ENCODE results near the gene LDAH. TPM values are rescaled to one million over a fixed set of nuclear protein-coding genes. Genes with fewer than 3 reads are reported as not detected.

Gene LDAH
- total RNA-seq, 1 experiment from 2014 or later: 27.4 TPM

GRCh38 chr2:20645761-20646160 lies 177.1 kb downstream of the LDAH start:
- POLR2A ChIA-PET (ENCODE audit: low non-redundant PET): no interaction called here

GRCh38 chr2:20645301-20645701 lies 177.6 kb downstream of the LDAH start:
- Histone ChIP-seq H3K36me3 (ENCODE audit: insufficient read depth, low read length, poor library complexity, severe bottlenecking) (no peaks in the 10 kb centered on the region), H3K9me3 (ENCODE audit: low read depth, low read length, poor library complexity, severe bottlenecking) (no peaks in the 10 kb centered on the region), H3K27me3 (replicated peaks; ENCODE audit: insufficient read depth, low read depth, low read length, poor library complexity) (no peaks in the 10 kb centered on the region), H3K27ac (ENCODE audit: low read depth, low read length, poor library complexity, severe bottlenecking) (no peak overlapping the region), H3K4me3 (ENCODE audit: low read depth, low read length, poor library complexity, severe bottlenecking) (no peak overlapping the region), H3K4me1 (ENCODE audit: insufficient read depth, low read length, poor library complexity, severe bottlenecking) (no peaks in the 10 kb centered on the region)
- intact Hi-C loops (cut with micrococcal nuclease; ENCODE audit: unreplicated experiment): loop anchor here (10.0 kb wide), 1 partner anchor 420 kb away; the partner anchor contains the start of gene SDC1
- no peak for TF ChIP-seq EZH2 (IDR thresholded peaks at IDR 0.05; ENCODE audit: borderline replicate concordance, low read depth, low read length, poor library complexity, severe bottlenecking)
- no peak for TF ChIP-seq CTCF (conservative IDR thresholded peaks at IDR 0.05; ENCODE audit: low read depth, low read length)
- BruUV-seq (replicated peaks): no TSS peak
- ChIA-PET POLR2A (ENCODE audit: low non-redundant PET) (no interaction called here), CTCF (no interaction called here)
- no peak for DNase-seq (ENCODE audit: low spot score)

More at GRCh38 chr2:20645761-20646160, 177.1 kb downstream of the LDAH start:
- Histone ChIP-seq H3K4me3 (ENCODE audit: low read depth, low read length, poor library complexity, severe bottlenecking) (no peak overlapping the region), H3K27me3 (replicated peaks; ENCODE audit: insufficient read depth, low read depth, low read length, poor library complexity) (no peaks in the 10 kb centered on the region), H3K9me3 (ENCODE audit: low read depth, low read length, poor library complexity, severe bottlenecking) (no peaks in the 10 kb centered on the region), H3K27ac (ENCODE audit: low read depth, low read length, poor library complexity, severe bottlenecking) (no peak overlapping the region), H3K36me3 (ENCODE audit: insufficient read depth, low read length, poor library complexity, severe bottlenecking) (no peaks in the 10 kb centered on the region), H3K4me1 (ENCODE audit: insufficient read depth, low read length, poor library complexity, severe bottlenecking) (no peaks in the 10 kb centered on the region)
- no peak for DNase-seq (ENCODE audit: low spot score)
- no peak for TF ChIP-seq EZH2 (IDR thresholded peaks at IDR 0.05; ENCODE audit: borderline replicate concordance, low read depth, low read length, poor library complexity, severe bottlenecking)
- TF ChIP-seq CTCF (conservative IDR thresholded peaks at IDR 0.05; ENCODE audit: low read depth, low read length): no peak
- no TSS peak for BruUV-seq (replicated peaks)
- CTCF ChIA-PET: no interaction called here
- intact Hi-C loops (cut with micrococcal nuclease; ENCODE audit: unreplicated experiment): loop anchor here (10.0 kb wide), 1 partner anchor 421 kb away; the partner anchor contains the start of gene SDC1

- Histone ChIP-seq H3K36me3 (ENCODE audit: insufficient read depth, low read length, poor library complexity, severe bottlenecking) (no peaks in the 10 kb centered on the region), H3K27ac (ENCODE audit: low read depth, low read length, poor library complexity, severe bottlenecking) (no peak overlapping the region), H3K27me3 (replicated peaks; ENCODE audit: insufficient read depth, low read depth, low read length, poor library complexity) (no peaks in the 10 kb centered on the region), H3K4me3 (ENCODE audit: low read depth, low read length, poor library complexity, severe bottlenecking) (no peak overlapping the region), H3K4me1 (ENCODE audit: insufficient read depth, low read length, poor library complexity, severe bottlenecking) (no peaks in the 10 kb centered on the region), H3K9me3 (ENCODE audit: low read depth, low read length, poor library complexity, severe bottlenecking) (no peaks in the 10 kb centered on the region)
- intact Hi-C loops (cut with micrococcal nuclease; ENCODE audit: unreplicated experiment): loop anchor here (2.0 to 10.0 kb wide), 2 partner anchors 201 to 419 kb away; partner anchors contain the start of gene SDC1
- no peak for DNase-seq (ENCODE audit: low spot score)
- BruUV-seq (replicated peaks): no TSS peak
- POLR2A ChIA-PET (ENCODE audit: low non-redundant PET): no interaction called here
- CTCF ChIA-PET: interaction anchor here (0.7 to 2.2 kb wide), 3 partner anchors 197 to 345 kb away, joined by 3 to 18 read pairs (median 3); partner anchors contain the start of gene RHOB
- no peak for TF ChIP-seq EZH2 (IDR thresholded peaks at IDR 0.05; ENCODE audit: borderline replicate concordance, low read depth, low read length, poor library complexity, severe bottlenecking)
- TF ChIP-seq CTCF (conservative IDR thresholded peaks at IDR 0.05; ENCODE audit: low read depth, low read length): no peak
Measured at GRCh38 chr2:20643826-20644225, 179.1 kb downstream of the LDAH start.
